HG03442 (cell line): Measurements from ENCODE around the gene LNPEP.

ENCODE experiments used
- ATAC-seq: cut with Tn5 transposase; IDR thresholded peaks from one replicate; pipeline ENCODE4 v1.9.1; 2021; ENCODE audit warnings: mild to moderate bottlenecking, moderate library complexity; ENCODE audit not compliant: unreplicated experiment

Gene LNPEP

DNA sequence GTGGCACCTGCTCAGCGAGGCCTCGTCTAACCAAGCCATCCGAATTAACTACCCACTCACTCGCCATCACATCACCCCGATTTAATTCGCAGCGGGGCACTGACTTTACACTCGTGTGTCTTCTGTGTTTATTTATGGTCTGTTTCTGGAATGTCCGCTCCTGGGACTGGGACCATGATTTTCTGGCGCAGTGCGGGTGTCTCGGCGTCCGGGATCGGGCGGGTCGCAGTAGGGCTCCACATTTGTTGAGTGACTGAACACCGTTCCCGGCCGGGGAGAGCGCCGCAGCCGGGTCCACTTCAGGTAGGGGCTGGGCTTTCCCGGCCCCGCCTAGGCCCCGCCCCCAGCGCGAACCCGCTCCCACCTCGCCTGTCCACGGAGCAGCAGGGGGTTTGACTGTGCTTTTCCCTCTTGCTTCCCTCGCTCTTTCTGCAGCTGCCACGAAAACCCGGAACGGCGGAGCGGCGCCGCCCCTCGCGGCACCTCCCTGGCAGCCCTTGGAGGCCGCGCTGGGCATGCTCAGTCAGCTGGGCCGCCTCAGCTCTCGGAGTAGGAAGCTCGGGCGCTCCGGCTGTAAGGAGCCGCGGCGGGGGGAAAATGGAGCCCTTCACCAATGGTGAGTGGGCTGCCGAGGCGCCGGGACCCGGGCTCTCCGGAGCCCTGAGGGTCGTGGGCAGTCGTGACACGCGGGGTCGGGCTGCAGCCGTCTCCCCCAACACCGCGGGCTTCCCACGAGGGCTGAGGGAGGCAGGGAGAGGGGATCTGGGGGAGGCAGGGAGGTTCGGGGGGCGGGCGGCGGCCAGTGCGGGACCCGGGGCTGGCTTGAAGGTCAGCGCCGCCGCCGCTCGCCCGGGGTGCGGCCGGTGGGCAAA, at the start of gene LNPEP:
LNPEP (plus strand) TSS at position 522 of the 872 bp plus-strand sequence; CDS start at position 598, 76 bp downstream.
- ATAC-seq, result peak; percentile 45

DNA sequence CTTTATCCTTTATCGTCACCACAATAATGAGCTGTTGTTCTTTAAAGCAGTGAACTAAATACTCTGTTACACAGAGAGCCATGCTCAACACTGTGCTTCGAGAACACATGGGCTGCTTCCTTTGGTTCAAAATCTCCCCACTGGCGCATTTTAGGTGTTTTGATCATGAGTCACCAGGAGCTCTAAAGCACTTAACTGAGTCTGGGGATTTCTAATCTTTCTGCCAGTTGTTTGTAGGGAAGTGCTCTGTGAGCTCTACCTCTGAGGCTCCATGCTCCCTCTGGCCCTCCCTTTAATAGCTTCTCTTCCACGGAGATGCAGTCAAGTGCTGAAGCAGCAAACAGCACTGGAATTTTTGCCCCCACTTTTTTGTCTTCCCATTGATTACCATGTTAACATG, 42.5 kb upstream of the LNPEP start:
- ATAC-seq, result no peak

DNA sequence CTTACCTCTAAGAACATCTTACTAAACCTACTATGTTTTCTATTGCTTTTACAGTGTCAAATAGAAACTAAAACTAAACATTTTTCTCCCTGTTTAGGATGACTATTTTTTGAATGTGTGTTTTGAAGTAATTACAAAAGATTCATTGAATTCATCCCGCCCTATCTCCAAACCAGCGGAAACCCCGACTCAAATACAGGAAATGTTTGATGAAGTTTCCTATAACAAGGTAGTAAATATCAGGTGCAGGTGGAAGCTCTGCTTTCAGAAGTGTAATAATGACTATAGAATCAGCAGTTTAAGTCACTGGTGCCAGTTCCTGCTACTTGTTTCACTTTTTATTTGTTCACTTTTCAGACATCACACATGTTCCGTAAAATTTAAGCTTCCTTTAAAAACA, 39.6 kb upstream of the LNPEP start:
- ATAC-seq, result peak; percentile 40

DNA sequence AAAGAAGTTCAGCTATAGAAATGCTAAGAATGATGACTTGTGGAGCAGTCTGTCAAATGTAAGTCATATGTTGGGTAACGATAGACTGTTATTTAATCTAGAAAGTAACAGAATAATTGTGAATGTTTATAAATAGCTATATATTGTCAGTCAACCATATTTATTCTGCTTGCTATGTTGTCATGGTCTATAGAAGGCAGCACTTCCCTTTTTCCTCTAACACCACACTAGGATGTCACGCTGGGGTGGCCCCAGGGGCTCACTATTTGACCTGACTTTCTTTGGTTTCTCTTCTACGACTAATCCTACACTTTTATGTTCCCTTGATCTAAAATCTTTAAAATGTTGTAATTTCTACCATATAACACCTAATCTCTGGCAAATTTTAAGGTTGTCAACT, 39.1 kb upstream of the LNPEP start:
- ATAC-seq, result peak; percentile 97

DNA sequence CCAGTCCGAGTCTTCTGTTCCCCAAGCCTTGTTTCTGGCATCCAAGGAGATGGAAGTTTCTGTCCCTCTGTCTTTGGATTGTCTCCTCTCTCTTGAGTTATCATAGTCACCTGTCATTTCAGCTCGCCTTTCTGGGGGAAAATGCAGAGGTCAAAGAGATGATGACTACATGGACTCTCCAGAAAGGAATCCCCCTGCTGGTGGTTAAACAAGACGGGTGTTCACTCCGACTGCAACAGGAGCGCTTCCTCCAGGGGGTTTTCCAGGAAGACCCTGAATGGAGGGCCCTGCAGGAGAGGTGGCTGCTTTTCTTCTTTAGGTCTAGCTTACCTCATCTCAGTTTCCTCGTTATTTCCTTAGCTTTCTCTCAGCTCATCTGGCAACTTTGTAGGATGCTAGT, 34.5 kb upstream of the LNPEP start:
- ATAC-seq, result no peak

DNA sequence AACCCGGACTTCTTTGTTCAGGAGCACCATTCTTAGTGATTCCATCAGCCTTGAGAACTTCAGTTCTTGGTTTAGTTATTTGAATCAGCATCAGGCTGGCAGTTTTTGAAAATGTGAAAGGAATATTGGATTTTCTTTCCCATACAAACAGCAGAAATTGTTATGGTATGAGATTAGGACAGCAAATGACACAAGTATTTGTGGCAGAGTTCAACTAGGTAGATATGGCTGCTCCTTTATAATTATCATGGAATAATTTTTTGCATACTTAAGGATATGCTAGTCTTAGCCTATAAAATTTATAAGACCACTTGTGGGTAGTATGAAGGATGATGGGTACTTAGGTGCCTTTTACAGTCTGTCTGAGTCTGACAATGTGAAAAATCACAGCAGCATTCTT, 34.0 kb upstream of the LNPEP start:
- no peak for ATAC-seq

DNA sequence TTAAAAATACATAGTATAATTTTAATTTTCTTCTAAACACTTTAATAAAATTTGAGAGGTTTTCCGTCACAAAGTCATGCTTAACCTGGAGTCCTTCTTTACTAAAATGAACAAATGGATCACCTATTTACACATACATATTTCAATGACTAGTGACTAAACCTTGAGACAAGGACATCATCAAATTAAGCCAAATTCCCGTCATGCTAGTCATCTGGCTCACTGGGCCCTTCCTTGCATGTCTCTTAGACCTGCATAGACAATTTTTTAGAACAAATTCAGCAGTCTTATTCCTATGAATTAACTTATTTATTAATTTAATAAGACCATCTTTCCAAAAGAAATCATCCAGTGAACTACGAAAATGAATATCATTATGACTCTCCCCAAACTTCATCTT, 33.0 kb upstream of the LNPEP start:
- no peak for ATAC-seq

DNA sequence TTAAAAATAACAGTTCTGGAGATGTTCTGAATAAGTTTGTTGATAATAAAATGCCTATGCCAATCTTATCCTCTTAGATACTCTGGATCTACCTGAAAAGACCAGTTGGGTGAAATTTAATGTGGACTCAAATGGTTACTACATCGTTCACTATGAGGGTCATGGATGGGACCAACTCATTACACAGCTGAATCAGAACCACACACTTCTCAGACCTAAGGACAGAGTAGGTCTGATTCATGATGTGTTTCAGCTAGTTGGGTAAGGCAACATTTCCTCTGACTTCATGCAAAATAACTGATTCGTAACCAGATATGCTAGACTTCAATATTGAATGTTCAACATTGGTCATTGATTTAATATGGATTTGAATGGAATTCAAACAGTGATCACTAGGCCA, 32.6 kb upstream of the LNPEP start:
- ATAC-seq, result no peak

DNA sequence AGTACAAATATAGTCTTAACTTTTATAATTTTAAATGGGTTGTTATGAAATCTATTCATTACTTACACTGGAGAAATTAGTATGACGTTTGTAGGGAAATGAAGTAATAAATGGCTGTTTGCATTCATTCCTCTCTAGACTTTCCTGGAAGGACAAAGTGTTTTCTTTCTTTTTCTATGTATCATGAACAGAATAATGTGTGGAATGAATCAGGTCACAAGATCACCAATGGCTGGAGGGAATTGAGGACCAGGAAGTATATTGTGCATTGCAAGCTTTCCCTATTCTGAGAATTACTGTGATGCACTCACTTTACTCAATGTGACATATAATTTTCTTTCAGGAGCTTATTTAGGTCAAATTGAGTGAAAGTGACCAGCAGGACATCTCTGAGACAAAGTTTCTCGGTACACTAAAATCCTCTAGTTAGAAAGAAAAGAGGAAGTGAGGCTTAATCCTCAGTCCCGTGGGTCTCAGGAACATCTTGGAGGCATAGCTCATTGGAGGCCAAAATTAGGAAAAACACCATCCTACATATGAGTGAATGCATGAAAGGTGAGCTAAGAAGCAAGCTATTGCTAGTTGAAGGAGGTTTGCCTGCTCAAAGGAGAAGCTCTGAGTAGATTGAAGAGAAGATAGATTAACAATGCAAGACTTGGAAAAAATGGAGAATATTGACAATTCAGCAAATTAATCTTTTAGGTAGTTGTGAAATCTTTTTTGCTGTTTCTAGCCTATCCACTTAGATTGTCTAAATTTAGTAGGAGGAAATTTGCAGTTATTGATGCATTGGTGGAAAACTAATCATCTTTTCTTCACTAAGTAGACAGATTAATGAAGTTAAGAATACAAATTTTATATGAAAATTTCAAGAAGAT, 31.6 kb upstream of the LNPEP start:
- ATAC-seq, result no peak

DNA sequence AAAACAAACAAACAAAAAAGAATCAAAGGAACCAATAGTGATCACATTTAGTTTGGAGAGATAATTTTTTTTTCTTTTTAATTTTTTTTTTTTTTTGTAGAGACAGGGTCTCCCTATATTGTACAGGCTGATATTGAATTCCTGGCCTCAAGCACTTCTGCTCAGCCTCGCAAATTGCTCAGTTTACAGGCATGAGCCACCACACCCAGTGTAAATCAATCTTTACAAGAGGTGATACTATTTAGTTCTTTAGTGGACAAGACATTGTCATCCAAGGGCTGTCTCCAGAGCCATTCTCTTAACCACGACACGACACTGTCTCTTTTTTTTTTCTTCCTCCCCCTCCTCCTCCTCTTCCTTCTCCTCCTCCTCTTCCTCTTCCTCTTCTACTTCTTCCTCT, 30.0 kb upstream of the LNPEP start:
- no peak for ATAC-seq

DNA sequence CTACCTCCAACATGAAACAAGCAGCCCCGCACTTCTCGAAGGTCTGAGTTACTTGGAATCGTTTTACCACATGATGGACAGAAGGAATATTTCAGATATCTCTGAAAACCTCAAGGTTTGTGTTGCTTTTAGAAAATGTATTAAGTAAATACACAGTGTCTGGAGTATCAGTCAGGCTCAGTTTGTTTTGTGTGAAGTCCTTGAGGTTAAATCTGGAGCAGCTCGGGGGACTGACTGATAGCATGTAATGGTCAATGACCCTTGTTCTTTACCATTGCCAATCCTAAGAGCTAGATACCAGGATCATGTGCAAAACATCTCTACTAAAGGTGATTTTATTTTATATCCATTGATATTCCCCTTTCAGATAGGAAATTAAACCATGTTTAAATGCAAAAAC, 26.9 kb upstream of the LNPEP start:
- ATAC-seq, result no peak

DNA sequence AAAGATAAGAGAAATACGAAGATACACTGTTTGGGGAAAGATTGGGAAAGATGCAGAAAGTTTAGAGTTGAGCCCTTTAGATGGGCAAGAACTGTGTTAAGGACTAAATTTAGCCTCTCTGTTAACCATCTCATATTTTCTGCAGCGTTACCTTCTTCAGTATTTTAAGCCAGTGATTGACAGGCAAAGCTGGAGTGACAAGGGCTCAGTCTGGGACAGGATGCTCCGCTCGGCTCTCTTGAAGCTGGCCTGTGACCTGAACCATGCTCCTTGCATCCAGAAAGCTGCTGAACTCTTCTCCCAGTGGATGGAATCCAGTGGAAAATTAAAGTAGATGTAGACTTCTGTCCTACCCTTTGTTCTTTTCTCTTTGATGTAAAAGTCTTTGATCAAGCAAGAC, 26.4 kb upstream of the LNPEP start:
- ATAC-seq, result no peak

DNA sequence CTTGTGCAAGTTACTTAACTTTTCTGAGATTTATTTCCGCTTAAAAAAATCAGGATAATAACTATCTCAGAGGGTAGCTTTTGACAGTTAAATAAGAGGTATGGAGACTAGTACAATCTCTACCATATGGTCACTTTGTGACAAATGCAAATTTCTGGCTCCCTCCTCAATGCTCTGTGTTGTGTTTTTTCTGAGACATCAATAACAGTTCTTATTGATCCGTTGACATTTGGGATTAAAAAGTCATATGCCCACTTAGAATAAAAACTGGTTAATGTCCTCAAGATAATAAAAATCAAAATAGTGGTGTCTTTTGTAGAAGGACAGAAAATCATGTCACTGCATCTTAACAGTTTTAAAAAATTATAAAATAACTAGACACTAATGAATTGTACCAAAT, 24.7 kb upstream of the LNPEP start:
- ATAC-seq, result no peak

DNA sequence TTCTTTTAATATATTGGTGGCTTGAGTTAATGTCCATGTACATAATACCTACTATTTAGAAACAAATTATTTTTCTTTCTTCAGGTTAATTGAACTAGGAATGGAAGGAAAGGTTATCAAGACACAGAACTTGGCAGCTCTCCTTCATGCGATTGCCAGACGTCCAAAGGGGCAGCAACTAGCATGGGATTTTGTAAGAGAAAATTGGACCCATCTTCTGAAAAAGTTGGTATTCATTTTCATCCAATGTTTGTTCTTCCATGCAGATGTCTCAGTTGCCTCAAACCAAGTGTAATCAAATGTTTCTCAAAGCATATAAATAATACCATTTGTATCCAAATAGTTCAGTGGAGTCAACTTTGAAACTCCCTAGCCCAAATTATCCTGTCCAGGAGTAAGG, 22.6 kb upstream of the LNPEP start:
- no peak for ATAC-seq

DNA sequence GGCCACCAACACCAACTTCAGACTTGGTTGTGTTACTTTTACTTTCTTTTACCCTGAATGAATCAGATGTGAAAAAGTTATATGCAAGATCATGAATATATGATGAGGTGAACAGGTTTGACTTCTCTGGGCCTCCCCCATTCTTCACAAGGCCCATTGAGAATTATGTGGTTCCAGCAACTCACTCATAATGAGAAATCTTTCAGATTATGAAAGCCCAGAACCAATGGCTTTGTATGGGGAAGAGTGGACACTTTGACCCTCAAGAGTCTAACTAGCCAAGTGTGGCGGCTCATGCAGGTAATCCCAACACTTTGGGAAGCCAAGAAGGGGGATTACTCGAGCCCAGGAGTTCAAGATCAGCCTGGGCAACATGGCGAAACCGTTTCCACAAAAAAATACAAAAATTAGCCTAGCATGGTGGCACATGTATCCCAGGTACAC, 16.1 kb upstream of the LNPEP start:
- peak; percentile 73 for ATAC-seq

DNA sequence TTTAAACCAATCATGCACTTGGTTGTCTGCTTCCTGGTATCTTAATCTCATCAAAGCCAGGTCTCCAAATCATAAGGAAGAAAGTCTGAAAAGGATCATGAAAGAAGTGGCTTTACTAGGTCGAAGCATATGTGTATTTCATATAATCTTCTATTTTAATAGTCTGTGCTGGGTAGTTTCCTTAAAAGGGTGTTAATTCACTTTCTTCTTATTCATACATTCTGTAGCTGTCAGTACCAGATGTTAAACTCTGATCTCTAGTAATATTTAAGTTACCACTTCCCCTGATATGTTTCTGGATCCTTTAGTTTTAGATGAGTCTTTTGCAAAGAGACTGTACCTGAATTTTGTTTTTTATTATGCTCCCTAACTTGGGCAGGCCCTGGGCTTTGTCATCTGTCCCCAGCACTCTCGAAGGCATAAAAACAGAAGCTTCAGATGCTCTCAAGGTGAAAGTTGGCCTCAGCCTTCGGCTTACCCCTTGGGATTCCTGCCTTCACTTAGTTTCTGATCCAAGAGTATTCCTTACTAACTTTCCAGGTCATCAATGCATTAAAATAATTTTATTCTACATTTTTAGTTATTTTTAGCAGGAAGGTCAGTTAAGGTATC, 15.0 kb upstream of the LNPEP start:
- no peak for ATAC-seq

DNA sequence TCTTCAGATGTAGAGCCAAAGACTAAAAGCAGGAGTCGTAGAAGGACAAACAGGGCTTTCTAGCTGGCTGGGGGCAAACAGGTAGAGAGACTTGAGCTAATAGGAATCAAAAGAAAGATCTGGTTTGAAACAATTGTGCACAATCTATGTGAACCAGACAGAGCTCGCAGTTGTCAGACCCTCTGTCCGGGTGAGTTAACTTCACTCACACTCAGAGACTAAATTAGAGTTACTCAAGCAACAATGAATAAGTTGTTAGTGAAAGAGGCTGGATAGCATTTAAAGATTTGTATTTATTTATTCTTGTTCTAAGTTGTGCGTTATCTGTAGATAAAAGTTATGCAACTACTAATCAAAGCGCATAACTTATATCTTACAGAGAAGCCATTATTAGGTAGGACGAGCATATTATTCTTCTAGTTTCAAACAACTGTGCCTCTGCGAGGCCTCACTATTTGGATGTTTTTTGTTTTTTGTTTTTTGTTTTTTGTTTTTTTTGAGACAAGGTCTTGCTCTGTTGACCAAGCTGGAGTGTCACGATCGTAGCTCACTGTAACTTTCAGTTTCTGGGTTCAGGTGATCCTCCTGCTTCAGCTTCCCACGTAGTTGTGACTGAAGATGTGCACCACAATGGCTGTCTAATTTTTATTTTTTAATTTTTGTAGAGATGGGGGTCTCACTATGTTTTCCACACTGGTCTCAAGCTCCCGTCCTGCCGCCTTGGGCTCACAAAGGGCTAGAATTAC, 13.2 kb upstream of the LNPEP start:
- no peak for ATAC-seq

DNA sequence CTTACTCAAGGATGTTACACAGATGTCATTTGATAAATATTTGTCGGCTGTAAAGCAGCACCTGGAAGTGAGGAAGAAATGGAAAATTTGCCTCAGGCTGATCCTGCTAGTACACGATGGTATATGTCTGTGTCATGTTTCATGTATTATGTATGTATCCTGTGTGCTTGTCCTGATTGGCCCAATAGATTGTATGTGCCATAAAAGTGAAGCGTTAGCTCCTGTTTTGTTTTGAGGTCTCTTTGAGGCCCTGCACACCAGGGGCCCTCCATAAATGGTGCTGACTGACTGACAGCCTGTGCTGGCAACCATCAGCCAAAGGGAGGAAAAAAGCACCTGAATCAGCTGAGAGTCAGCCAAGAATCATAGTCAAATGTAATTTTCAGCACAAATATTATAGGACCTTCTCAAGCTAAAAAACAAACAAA, 11.8 kb upstream of the LNPEP start:
- ATAC-seq, result no peak

DNA sequence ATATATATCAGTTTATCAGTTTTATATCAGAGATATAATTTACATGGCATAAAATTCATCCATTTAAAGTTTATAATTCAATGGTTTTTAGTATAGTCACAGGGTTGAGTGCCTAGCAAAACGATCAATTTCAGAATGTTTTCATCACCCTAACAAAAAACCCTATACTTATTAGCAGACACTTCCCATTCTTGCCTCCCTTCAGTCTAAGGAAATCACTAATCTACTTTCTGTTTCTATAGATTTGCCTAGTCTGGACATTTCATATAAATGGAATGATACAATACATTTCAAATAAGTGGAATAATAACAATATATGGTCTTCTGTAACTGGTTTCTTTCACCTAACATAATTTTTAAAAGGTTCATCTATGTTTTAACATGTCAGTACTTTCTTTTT, 9.6 kb upstream of the LNPEP start:
- ATAC-seq, result no peak

DNA sequence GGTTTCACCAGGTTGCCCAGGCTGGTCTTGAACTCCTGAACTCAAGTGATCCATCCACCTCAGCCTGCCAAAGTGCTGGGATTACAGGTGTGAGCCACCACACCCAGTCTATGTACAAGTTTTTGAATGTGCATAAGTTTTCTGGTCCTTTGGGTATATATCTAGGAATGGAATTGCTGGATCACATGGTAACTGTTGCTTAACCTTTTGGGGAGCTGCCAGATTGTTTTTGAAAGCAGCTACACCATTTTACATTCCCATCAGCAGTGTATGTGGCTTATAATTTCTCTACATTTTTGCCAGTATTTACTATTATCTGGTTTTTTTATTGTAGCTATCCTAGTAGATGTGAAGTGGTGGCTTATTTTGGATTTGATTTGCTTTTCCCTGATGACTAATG, 8.9 kb upstream of the LNPEP start:
- no peak for ATAC-seq
